Stomach smooth muscle (tissue), 2 donors: ENCODE measurements around the gene FAP.

Experiments used
- H3K27ac ChIP-seq: one replicate; pipeline ENCODE4 v1.7.0; 2013; ENCODE audit warnings: mild to moderate bottlenecking, low read length, inconsistent platforms
- H3K27me3 ChIP-seq, 2 donors: one replicate each; pipeline ENCODE4 v1.7.0; 2013; ENCODE audit warnings: low read length in 2 of 2; ENCODE audit not compliant: insufficient read depth in 2 of 2, control insufficient read depth in 1 of 2
- H3K36me3 ChIP-seq, 2 donors: one replicate each; pipeline ENCODE4 v1.7.0; 2013; ENCODE audit warnings: low read length in 2 of 2; ENCODE audit not compliant: control insufficient read depth in 2 of 2, insufficient read depth in 2 of 2
- H3K4me1 ChIP-seq: one replicate; pipeline ENCODE4 v1.7.0; 2013; ENCODE audit warnings: low read length; ENCODE audit not compliant: control insufficient read depth, insufficient read depth
- H3K4me3 ChIP-seq, 2 donors: one replicate each; pipeline ENCODE4 v1.7.0; 2013; ENCODE audit warnings: low read length in 2 of 2
- H3K9ac ChIP-seq, 2 donors: one replicate each; pipeline ENCODE4 v1.7.0; 2013; ENCODE audit warnings: low read length in 2 of 2, mild to moderate bottlenecking in 1 of 2
- H3K9me3 ChIP-seq, 2 donors: one replicate each; pipeline ENCODE4 v1.7.0; 2013; ENCODE audit warnings: low read length in 2 of 2; ENCODE audit not compliant: control insufficient read depth in 2 of 2
- donor health status: healthy.
- donor health status: Pancreatic carcinoma.

Gene FAP

GRCh38 chr2:162148956-162149355 is 94.3 kb downstream of the FAP start:
- Histone ChIP-seq H3K9me3 (no peaks in the 10 kb centered on the region), H3K9ac (no peak overlapping the region), H3K4me3 (no peak overlapping the region), H3K27ac (no peak overlapping the region), H3K36me3 (no peaks in the 10 kb centered on the region), H3K27me3 (no peaks in the 10 kb centered on the region), H3K4me1 (no peaks in the 10 kb centered on the region)

- no peak overlapping the region for H3K27ac ChIP-seq
- H3K4me3 ChIP-seq: no peak overlapping the region
- no peaks in the 10 kb centered on the region for H3K9me3 ChIP-seq
- H3K9ac ChIP-seq: no peak overlapping the region
- no peaks in the 10 kb centered on the region for H3K27me3 ChIP-seq
- no peaks in the 10 kb centered on the region for H3K36me3 ChIP-seq
- no peaks in the 10 kb centered on the region for H3K4me1 ChIP-seq
These were observed 99.3 kb downstream of the FAP start for GRCh38 chr2:162143969-162144368.

GRCh38 chr2:162138310-162138709 is 104.9 kb downstream of the FAP start:
- Histone ChIP-seq H3K4me1 (no peaks in the 10 kb centered on the region), H3K9me3 (no peaks in the 10 kb centered on the region), H3K4me3 (no peak overlapping the region), H3K27ac (no peak overlapping the region), H3K36me3 (no peaks in the 10 kb centered on the region), H3K9ac (no peak overlapping the region), H3K27me3 (no peaks in the 10 kb centered on the region)

GRCh38 chr2:162127422-162127821 is 115.8 kb downstream of the FAP start:
- no peak overlapping the region for H3K9ac ChIP-seq

GRCh38 chr2:162126527-162126926 is 116.7 kb downstream of the FAP start:
- no peaks in the 10 kb centered on the region for H3K27me3 ChIP-seq
- H3K9me3 ChIP-seq: no peaks in the 10 kb centered on the region
- H3K27ac ChIP-seq: no peak overlapping the region
- no peak overlapping the region for H3K4me3 ChIP-seq
- H3K9ac ChIP-seq: no peak overlapping the region
- no peaks in the 10 kb centered on the region for H3K36me3 ChIP-seq
- H3K4me1 ChIP-seq: no peaks in the 10 kb centered on the region

More at GRCh38 chr2:162127422-162127821, 115.8 kb downstream of the FAP start:
- H3K27ac ChIP-seq: no peak overlapping the region
- H3K9me3 ChIP-seq: no peaks in the 10 kb centered on the region
- H3K4me3 ChIP-seq: no peak overlapping the region
- H3K27me3 ChIP-seq: no peaks in the 10 kb centered on the region
- no peaks in the 10 kb centered on the region for H3K36me3 ChIP-seq
- H3K4me1 ChIP-seq: no peaks in the 10 kb centered on the region

GRCh38 chr2:162126111-162126519 is 117.1 kb downstream of the FAP start:
- Histone ChIP-seq H3K27me3 (no peaks in the 10 kb centered on the region), H3K36me3 (no peaks in the 10 kb centered on the region), H3K27ac (no peak overlapping the region), H3K9ac (no peak overlapping the region), H3K4me1 (no peaks in the 10 kb centered on the region), H3K9me3 (no peaks in the 10 kb centered on the region), H3K4me3 (no peak overlapping the region)

GRCh38 chr2:162125138-162125537 is 118.1 kb downstream of the FAP start:
- H3K4me3 ChIP-seq: no peak overlapping the region
- H3K36me3 ChIP-seq: no peaks in the 10 kb centered on the region
- no peak overlapping the region for H3K27ac ChIP-seq
- H3K27me3 ChIP-seq: no peaks in the 10 kb centered on the region
- no peak overlapping the region for H3K9ac ChIP-seq
- no peaks in the 10 kb centered on the region for H3K4me1 ChIP-seq
- H3K9me3 ChIP-seq: no peaks in the 10 kb centered on the region

GRCh38 chr2:162123806-162124758 is 119.2 kb downstream of the FAP start:
- no peaks in the 10 kb centered on the region for H3K9me3 ChIP-seq
- no peaks in the 10 kb centered on the region for H3K27me3 ChIP-seq
- H3K36me3 ChIP-seq: no peaks in the 10 kb centered on the region
- H3K4me3 ChIP-seq: no peak overlapping the region
- H3K4me1 ChIP-seq: no peaks in the 10 kb centered on the region
- no peak overlapping the region for H3K27ac ChIP-seq
- H3K9ac ChIP-seq: no peak overlapping the region
